ENCODE results near the gene LIG3.

Gene LIG3

DNA sequence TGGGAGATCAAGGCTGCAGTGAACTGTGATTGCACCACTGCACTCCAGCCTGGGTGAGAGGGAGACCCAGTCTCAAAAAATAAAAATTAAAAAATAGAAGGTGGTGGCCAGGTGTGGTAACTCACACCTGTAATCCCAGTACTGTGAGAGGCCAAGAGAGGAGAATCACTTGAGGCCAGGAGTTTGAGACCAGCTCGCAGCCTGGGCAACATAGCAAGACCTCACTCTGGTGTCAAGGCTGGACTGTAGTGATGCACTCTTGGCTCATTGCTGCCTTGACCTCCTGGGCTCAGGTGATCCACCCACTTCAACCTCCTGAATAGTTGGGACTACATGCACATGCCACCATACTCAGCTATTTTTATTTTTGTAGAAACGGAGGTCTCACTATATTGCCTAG, 69.9 kb downstream of the LIG3 start:
- H3K4me3 ChIP-seq (ENCODE audit: low read depth, low read length), result no peak overlapping the region
- no peak for TF ChIP-seq CTCF (IDR thresholded peaks at IDR 0.05; ENCODE audit: control insufficient read depth, extremely low read depth, insufficient read depth)
- DNase-seq (ENCODE audit: low read depth), result no peak

DNA sequence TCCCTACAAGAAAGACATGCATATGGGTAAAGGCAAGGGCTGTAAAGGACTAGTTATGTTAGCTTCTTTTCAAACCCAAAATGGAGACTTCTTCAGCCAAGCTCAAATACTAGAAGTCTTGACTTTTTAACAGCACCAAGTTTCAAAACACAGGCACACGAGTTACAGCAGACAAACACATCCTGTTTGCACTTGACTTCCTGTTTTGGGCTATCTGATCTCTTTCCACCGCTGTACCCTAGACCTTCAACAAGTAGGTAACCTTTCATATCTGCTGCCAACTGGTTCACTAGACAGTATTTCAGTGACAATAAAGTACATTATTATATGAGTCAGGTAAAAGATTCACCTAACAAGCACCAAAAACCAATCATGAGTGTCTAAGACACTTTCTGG, 70.9 kb downstream of the LIG3 start:
- peak overlapping the region; percentile 5; the same call in 1 of the 2 replicates for H3K4me3 ChIP-seq (ENCODE audit: low read depth, low read length)
- no peak for DNase-seq (ENCODE audit: low read depth)
- no peak for TF ChIP-seq CTCF (IDR thresholded peaks at IDR 0.05; ENCODE audit: control insufficient read depth, extremely low read depth, insufficient read depth)

- H3K4me3 ChIP-seq (ENCODE audit: low read depth, low read length), result peak overlapping the region; percentile 5; the same call in 1 of the 2 replicates
- TF ChIP-seq CTCF (IDR thresholded peaks at IDR 0.05; ENCODE audit: control insufficient read depth, extremely low read depth, insufficient read depth), result no peak
- DNase-seq (ENCODE audit: low read depth), result no peak
These were observed 71.4 kb downstream of the LIG3 start for GRCh38 chr17:35051579-35052240.

GRCh38 chr17:35052241-35052610, 71.9 kb downstream of the LIG3 start:
- no peak for TF ChIP-seq CTCF (IDR thresholded peaks at IDR 0.05; ENCODE audit: control insufficient read depth, extremely low read depth, insufficient read depth)

GRCh38 chr17:35052780-35053179, 72.5 kb downstream of the LIG3 start:
- H3K4me3 ChIP-seq (ENCODE audit: low read depth, low read length), result no peak overlapping the region
- DNase-seq (ENCODE audit: low read depth), result no peak
- TF ChIP-seq CTCF (IDR thresholded peaks at IDR 0.05; ENCODE audit: control insufficient read depth, extremely low read depth, insufficient read depth), result no peak

More at GRCh38 chr17:35052241-35052610, 71.9 kb downstream of the LIG3 start:
- no peak overlapping the region for H3K4me3 ChIP-seq (ENCODE audit: low read depth, low read length)
- DNase-seq (ENCODE audit: low read depth), result no peak

DNA sequence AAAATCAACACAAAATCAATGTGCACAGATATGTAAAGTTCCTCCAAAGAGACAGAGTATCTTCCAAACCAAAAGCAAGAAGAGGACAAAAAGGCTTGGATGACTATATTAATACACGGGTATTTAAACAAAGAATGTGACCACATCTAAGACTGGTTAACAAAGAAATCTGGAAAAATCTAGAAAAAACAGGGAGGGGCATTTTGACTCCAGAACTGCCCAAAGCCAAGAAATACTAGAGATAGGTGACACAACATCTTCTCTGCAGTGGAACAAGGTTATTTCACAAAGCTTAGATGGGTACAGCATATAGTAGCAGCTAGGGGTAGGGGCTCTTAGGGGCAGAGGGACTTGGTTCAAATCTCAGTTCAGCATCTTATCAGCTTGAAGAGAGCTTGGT, 72.9 kb downstream of the LIG3 start:
- no peak for DNase-seq (ENCODE audit: low read depth)
- TF ChIP-seq CTCF (IDR thresholded peaks at IDR 0.05; ENCODE audit: control insufficient read depth, extremely low read depth, insufficient read depth), result no peak
- no peak overlapping the region for H3K4me3 ChIP-seq (ENCODE audit: low read depth, low read length)

- no peak overlapping the region for H3K4me3 ChIP-seq (ENCODE audit: low read depth, low read length)
- no peak for TF ChIP-seq CTCF (IDR thresholded peaks at IDR 0.05; ENCODE audit: control insufficient read depth, extremely low read depth, insufficient read depth)
- DNase-seq (ENCODE audit: low read depth), result no peak
These were observed 75.7 kb downstream of the LIG3 start for GRCh38 chr17:35056013-35056412.
